ENCODE data around the gene LAYN. TPM values are rescaled to one million over a fixed set of nuclear protein-coding genes. Genes with fewer than 3 reads are reported as not detected.

LAYN gene
- total RNA-seq, 4 donors from 2014 or later: 1.6 to 13.0 (median 8.9) TPM

DNA sequence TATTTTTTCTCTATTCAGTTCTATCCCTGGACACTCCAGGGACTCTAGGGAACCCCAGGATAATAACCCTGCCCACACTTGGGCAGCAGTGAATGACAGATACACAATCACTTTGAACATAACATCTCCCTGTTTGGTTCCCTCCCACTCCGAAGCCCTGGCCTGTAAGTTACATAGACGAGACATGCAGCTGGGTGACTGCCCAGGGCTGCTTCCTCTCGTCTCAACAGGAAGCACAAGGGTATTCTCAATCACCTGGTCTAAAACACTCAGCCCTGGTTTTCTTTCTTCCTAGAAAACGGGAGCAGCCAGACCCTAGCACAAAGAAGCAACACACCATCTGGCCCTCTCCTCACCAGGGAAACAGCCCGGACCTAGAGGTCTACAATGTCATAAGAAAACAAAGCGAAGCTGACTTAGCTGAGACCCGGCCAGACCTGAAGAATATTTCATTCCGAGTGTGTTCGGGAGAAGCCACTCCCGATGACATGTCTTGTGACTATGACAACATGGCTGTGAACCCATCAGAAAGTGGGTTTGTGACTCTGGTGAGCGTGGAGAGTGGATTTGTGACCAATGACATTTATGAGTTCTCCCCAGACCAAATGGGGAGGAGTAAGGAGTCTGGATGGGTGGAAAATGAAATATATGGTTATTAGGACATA lies 19.4 kb downstream of the LAYN start:
- Histone ChIP-seq H3K4me1 (peaks cover 0 to 6% (median 1%) of the 10 kb centered on the region in 3 donors), H3K27me3 (no peaks in the 10 kb centered on the region), H3K9me3 (no peaks in the 10 kb centered on the region), H3K27ac (no peak overlapping the region), H3K4me3 (no peak overlapping the region), H3K36me3 (no peaks in the 10 kb centered on the region)
- no peak for TF ChIP-seq CTCF (IDR thresholded peaks at IDR 0.05)
- TF ChIP-seq POLR2A (IDR thresholded peaks at IDR 0.05): no peak
- 70 to 94% methylated on average over 6 to 10 of the region's 11 CpGs for WGBS, 2 donors
- no peak for DNase-seq
- intact Hi-C loops (cut with DNase I): loop anchor here (10.0 kb wide), 1 partner anchor 105 kb away; no protein-coding TSS in a partner anchor

GRCh38 chr11:111560800-111561199 lies 20.3 kb downstream of the LAYN start:
- WGBS, 2 donors: 81 to 92% methylated on average over 3 of the region's 3 CpGs
- intact Hi-C loops (cut with DNase I): no loop called here
- TF ChIP-seq CTCF (IDR thresholded peaks at IDR 0.05): no peak
- TF ChIP-seq POLR2A (IDR thresholded peaks at IDR 0.05): no peak

DNA sequence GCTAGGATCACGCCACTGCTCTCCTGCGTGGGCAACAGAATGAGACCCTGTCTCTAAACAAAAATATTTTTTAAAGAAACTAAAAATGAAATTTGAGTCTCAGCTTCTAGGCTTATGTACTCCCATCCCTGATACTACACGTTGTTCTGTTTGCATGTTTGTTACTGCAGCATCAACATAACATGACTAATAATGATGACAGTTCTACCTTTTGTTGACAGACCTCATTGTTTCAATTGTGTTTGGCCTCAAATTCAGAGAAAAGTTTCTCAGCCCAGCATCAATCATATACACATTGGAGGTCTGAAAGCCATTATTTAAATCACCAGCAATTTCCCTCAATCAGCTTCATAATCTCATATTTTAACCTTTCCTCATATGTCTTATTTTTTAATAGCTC lies 20.8 kb downstream of the LAYN start:
- H3K27ac ChIP-seq: no peak overlapping the region
- DNase-seq: no peak
- no peak overlapping the region for H3K4me3 ChIP-seq
- TF ChIP-seq POLR2A (IDR thresholded peaks at IDR 0.05) (no peak), CTCF (IDR thresholded peaks at IDR 0.05) (no peak)
- no peaks in the 10 kb centered on the region for H3K4me1 ChIP-seq
- no peaks in the 10 kb centered on the region for H3K9me3 ChIP-seq
- WGBS, 2 donors: 74 to 79% methylated on average over 3 of the region's 3 CpGs
- H3K36me3 ChIP-seq: no peaks in the 10 kb centered on the region
- intact Hi-C loops (cut with DNase I): no loop called here
- H3K27me3 ChIP-seq: no peaks in the 10 kb centered on the region

More at GRCh38 chr11:111560800-111561199, 20.3 kb downstream of the LAYN start:
- Histone ChIP-seq H3K9me3 (no peaks in the 10 kb centered on the region), H3K4me3 (no peak overlapping the region), H3K4me1 (no peaks in the 10 kb centered on the region), H3K36me3 (no peaks in the 10 kb centered on the region), H3K27ac (no peak overlapping the region), H3K27me3 (no peaks in the 10 kb centered on the region)
- DNase-seq: no peak

- H3K9me3 ChIP-seq: no peaks in the 10 kb centered on the region
- H3K4me3 ChIP-seq: no peak overlapping the region
- DNase-seq: no peak
- H3K27me3 ChIP-seq: no peaks in the 10 kb centered on the region
- no peak overlapping the region for H3K27ac ChIP-seq
- H3K4me1 ChIP-seq: no peaks in the 10 kb centered on the region
- intact Hi-C loops (cut with DNase I): no loop called here
- TF ChIP-seq CTCF (IDR thresholded peaks at IDR 0.05) (no peak), POLR2A (IDR thresholded peaks at IDR 0.05) (no peak)
- 55 to 70% methylated on average over 3 of the region's 3 CpGs for WGBS, 2 donors
- no peaks in the 10 kb centered on the region for H3K36me3 ChIP-seq
Measured at GRCh38 chr11:111561791-111562325, 21.3 kb downstream of the LAYN start.

GRCh38 chr11:111562692-111563389 lies 22.3 kb downstream of the LAYN start:
- Histone ChIP-seq H3K36me3 (no peaks in the 10 kb centered on the region), H3K27me3 (no peaks in the 10 kb centered on the region), H3K4me1 (no peaks in the 10 kb centered on the region), H3K27ac (no peak overlapping the region), H3K4me3 (no peak overlapping the region), H3K9me3 (no peaks in the 10 kb centered on the region)
- intact Hi-C loops (cut with DNase I): no loop called here
- 82 to 83% methylated on average over 8 to 10 of the region's 10 CpGs for WGBS, 2 donors
- no peak for DNase-seq
- TF ChIP-seq CTCF (IDR thresholded peaks at IDR 0.05) (no peak), POLR2A (IDR thresholded peaks at IDR 0.05) (no peak)
